Activated gamma-delta T cell treated with anti-CD3 and anti-CD28 coated beads, Interleukin-2, amount 50 U/mL, for 16 hours (primary cell): Measurements from ENCODE around the gene WNT2B.
"Not testable (repeated sequence)": the region's sequence is repeated elsewhere in the genome, so short reads cannot be mapped to it uniquely, and the experiment has no call there.

ENCODE experiments used
- DNase-seq: peaks from one replicate; pipeline ENCODE4 v3.0.0-alpha.2; 2020; ENCODE audit warnings: low read depth

Gene WNT2B

DNA sequence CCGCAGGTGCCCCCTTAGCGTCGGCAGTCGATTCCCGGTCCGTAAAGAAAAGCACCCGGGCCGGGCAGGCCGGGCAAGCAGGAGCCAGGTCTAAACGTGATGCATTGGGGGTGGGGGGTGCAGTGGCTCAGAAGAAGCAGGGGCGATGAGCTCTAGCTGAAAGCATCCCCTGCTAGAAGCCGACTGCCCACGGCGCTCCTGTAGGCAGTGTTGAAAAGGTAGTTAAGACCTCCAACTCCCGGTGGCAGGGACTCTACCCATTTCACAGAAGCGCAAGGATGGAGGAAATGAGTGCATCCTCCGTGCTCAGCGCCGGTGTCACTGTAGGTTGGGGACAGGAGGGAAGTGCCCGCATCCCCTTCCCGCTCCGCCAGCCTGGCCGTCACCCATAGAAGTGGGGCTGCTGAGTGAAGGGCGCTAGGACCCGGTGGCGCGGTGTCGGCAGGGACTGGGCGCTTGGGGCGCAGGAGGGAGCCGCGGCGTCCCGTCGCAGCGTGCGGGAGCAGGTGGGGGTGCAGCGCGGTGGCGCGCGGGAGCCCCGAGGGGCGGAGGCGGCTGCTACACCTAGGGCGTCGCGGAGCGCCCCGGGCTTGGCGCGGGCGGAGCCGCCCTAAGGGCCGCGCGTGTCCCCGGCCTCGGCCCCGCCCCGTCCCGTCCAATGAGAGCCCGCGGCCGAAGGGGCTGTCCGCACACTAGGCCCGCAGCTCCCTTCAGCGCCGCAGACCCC is at the start of gene WNT2B:
Gene WNT2B (plus strand): TSS at position 688 of the 727 bp plus-strand sequence. CDS start 298 bp downstream, outside the sequence.
- peak; percentile 16 for DNase-seq

DNA sequence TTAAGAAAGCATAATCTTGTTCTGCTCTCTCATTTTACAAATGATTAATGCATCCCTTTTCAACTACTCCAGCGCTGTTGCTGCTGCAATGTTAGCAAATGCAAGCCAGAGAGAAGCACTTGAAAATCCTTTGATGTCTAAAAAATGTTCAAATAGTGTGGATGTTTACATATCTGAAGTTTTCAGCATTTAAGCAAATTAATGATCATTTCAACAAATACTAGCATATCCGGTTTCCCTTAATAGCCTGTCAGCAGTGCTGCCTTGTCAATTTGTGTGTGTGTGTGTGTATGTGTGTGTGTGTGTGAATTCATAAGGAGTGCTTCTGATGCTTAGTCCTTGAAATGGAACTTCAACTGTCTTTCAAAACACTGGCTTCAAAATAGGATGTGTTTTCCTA is 48.1 kb upstream of the WNT2B start:
- DNase-seq = no peak

DNA sequence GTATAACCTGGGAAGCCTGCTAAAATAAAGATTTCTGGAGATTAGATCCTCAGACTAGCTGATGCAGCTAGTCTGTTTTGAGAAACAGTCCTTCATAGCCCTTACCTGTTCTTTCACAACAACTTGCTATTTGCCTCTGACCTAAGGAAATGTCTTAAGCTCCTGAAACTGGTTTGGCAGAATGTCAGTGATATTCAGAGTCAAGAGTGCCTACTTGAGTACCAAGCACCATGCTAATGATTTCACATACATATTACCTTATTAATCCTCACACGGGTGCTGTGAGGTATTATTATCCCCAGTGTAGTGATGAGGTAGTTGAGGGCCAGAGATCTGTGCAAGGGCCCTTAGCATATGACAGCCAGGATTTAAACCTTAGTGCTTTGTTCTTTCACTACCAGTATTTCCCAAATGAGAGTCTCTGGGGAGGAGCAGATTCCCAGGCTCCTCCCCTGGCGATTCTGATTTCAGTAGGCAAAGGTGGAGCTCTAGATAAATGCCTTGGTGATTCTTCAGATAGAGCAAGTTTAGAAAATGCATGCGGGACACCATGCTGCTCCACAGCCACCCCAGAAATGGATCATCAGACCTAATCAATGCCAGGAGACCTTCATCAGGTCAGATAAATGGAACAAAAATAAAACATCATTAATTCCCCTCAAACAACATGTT is 47.4 kb upstream of the WNT2B start:
- no peak for DNase-seq

DNA sequence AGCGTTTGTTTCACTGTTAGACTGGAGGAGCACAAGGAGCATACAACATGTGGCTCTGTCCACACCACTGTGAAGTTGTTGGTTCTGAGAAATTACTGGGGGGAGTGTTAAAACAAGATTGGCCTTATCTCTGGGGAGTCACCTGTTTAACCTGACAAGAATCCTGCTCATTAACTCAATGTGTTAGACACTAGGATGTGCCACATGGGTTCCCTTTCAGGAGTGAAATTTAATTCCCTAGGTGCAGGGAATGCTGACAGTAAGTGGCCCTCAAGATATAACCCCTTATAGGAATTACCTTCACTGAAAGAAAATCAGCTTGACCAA is 45.8 kb upstream of the WNT2B start:
- DNase-seq = no peak

DNA sequence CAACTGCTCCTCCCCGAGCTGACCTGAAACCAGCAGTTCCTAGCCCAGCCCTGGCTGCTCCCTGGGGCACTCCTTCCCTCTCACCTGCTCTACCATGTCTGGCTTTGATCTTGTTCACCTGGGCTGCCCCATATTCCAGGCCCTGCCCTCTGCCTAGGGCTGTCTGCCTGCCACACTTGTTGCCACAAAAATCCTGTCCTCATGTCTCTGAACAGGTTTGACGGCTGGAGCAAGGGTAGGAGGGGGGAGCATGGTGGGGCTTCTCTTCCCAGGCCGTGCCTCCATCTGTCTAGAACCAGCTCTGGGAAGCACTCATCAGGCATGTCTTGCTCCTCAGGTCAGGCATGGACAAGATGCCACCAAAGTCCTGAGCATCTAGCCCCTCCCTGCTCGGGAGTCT is 44.3 kb upstream of the WNT2B start:
- no peak for DNase-seq

DNA sequence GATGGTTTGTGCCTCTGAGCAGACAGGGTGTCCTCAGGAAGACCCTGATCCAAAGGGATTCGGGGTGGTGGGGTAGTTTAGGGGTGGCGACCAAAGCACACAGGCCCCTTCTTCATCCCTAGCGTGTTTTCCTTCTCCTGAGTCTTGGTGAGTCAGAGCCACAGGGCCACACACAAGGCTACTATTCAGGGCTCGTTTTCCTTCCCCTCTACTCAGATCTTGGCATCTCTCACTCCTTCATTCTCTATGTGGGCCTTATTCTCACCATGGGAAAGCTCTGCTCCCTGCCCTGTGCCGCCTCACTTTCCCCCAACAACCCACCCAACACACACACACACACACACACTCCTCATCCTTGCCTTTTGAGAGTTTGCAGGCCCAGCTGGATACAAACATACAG is 43.6 kb upstream of the WNT2B start:
- no peak for DNase-seq

DNA sequence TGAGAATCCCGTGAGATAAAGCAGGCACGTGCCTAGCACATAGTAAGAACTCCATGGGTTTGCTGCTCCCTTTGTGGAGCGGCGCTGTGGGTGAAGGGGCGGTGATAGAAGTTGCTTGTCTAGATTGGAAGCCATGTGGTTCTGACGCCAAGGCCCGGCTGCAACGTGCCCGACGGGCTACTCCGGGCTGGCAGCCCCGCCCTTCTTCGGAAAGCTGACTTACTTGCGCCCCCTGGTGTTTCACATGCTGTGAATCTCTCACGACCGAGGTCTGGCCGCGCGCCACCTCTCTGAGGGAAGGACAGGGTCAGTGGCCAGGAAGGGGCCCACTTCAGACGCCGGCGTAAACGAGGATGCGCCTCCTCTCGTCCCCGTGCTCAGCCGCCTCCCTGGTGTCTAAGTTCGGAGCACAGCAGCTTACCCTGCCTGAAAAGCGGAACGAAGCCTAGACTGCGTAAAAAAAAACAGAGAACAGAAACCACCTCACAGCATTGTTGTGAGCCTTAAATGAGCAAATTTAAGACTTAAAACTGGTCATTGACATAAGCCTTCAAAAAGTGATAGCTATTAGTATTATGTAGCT is 42.6 kb upstream of the WNT2B start:
- DNase-seq = peak; percentile 73

DNA sequence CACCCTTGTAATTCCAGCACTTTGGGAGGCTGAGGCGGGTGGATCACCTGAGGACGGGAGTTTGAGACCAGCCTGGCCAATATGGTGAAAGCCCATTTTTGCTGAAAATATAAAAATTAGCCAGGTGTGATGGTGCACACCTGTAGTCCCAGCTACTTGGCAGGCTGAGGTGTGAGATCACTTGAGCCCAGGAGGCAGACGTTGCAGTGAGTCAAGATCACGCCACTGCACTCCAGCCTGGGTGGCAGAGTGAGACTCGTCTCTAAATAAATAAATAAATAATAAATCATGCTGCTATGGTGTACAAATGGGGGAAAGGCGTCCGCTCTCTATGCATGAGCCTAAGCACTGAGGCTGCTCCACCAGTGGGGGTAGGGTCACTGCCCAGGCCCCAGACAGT is 38.4 kb upstream of the WNT2B start:
- not testable (repeated sequence) for DNase-seq

DNA sequence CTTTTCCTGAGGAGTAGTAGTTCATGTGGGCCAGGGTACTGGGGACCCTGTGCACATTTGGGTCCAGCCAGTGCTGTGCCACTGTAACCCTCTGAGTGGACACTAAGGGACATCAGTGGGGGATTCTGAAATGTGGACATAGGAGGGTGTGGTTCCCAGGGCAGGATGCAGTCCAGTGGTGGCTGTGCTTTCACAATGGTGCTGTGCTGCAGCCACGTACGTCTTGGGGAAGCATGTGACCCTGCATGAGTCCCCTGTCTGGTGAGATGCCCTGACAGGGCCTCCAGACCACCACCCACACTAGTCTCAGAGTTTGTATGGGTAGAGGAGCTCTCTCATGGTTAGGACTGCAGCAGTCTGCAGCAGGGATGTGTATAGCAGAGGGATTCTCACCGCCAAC is 37.8 kb upstream of the WNT2B start:
- no peak for DNase-seq

DNA sequence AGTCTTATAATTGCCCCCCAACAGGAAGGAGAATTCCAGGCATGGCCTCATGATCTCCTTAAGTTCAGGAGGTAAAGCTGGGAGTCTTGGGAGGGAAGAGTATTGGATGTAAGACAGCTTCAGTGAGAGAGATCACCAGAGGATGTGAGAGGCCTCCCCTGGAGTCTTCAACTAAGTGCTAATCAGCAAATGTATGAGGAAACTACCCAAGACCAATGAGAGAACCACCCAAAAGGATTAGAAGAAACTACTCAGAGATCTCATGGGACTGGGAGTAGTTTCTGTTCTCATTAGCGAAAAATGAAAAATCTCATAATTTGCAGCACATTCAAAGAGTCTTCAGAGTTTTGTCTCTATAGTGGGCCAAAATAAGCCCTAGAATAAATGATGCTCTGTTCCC is 36.6 kb upstream of the WNT2B start:
- DNase-seq = no peak

DNA sequence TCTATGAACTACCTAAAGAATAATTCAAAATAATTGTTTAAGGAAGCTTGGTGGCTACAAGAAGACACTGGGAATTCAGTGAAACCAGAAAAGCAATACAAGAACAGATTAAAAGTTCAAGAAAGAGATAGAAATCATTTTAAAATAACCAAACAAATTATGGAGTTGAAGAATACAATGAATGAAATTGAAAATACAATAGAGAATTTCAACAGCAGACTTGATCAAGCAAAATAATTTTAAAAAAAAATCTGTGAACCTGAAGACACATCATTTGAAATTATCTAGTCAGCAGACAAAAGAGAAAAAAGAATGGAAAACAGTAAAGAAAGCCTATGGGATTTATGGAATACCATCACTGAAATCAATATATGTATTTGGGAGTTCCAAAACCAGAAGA is 31.2 kb upstream of the WNT2B start:
- DNase-seq = no peak

DNA sequence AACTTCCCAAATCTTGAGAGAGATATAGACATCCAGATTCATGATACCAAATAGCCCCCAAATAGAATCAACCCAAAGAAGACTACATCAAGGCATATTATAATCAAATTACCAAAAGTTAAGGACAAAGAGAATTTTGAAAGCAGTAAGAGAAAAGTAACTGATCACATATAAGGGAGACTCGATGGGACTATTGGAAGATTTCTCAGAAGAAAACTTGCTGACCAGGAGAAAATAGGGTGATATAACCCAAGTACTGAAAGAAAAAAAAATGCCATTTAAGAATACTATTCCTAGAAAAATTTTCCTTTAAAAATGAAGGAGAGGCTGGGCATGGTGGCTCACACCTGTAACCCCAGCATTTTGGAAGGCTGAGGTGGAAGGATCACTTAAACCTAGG is 30.5 kb upstream of the WNT2B start:
- DNase-seq = no peak

DNA sequence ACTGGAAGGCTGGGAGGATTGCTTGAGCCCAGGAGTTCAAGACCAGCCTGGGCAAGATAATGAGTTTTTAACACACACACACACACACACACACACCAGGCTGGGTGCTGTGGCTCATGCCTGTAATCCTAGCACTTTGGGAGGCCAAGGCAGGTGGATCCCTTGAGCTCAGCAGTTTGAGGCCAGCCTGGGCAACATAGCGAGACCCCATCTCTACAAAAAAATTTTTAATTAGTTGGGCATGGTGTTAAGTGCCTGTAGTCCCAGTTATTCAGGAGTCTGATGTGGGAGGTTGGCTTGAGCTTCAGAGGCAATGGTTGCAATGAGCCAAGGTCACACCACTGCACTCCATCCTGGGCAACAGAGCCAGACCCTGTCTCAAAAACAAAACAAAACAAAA is 22.7 kb upstream of the WNT2B start:
- DNase-seq = not testable (repeated sequence)

DNA sequence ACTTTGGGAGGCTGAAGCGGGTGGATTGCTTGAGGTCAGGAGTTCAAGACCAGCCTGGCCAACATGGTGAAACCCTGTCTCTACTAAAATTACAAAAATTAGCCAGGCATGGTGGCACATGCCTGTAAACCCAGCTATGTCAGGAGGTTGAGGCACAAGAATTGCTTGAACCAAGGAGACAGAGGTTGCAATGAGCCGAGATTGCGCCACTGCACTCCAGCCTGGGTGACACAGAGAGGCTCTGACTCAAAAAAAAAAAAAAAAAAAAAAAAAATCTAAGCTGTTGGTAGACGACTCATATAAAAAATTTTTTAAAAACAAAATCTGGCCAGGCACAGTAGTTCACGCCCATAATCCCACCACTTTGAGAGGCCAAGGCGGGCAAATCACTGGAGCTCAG is 21.1 kb upstream of the WNT2B start:
- DNase-seq = not testable (repeated sequence)

DNA sequence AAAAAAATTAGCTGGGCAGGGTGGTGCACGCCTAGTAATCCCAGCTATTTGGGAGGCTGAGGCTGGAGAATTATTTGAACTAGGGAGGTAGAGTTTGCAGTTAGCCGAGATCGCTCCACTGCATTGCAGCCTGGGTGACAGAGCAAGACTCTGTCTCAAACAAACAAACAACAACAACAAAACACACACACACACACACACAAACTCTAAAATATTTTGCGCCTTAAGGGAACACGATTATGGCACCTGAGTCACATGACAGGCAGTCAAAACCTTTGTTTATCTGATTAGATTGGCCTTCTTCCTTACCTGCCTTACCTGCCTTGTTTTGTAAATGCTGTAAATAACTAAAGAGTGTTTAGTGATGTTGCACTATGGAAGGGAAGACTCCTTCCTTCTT is 20.6 kb upstream of the WNT2B start:
- DNase-seq = no peak

DNA sequence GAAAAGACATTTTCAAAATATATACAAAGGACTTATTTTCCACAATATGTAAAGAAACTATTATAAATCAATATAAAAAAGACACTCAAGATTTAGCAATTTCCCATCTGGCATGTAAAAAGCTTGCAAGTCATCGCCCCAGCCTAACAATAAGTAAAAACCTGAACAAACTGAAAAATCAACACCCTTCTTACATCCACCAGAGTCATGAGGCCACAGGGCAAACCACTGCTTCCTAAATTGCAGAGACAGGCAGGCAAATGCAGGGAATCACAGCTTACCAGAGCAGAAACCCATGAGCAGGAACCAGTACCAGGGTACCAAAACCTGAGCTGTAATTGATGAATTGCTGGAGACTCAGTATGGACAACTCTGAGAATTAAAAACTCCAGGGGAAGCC is 16.7 kb upstream of the WNT2B start:
- DNase-seq = no peak

DNA sequence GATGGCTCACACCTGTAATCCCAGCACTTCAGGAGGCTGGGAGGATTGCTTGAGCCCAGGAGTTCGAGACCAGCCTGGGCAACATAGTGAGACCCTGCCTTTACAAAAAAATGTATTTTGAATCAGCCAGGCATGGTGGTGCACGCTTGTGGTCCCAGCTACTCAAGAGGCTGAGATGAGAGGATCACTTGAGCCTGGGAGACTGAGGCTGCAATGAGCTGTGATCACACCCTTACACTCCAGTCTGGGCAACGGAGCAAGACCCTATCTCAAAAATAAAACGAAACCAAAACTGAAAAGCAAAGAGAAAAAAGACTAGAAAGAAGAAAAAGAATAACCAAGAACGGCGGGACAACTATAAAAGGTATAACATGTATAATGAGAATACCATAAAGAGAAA is 15.4 kb upstream of the WNT2B start:
- no peak for DNase-seq

DNA sequence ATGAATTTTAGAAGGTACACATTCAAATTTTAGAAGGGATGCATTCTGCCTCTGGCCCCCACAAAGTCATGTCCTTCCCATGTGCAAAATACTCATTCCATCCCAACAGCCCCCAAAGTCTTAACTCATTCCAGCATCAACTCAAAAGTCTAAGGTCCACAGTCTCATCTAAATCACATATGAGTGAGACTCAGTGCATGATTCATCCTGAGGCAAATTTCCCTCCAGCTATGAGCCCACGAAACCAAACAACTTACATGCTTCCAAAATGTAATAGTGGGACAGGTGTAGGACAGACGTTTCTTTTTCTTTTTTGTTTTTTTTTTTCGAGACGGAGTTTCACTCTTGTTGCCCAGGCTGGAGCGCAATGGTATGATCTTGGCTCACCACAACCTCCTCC is 12.5 kb upstream of the WNT2B start:
- no peak for DNase-seq

DNA sequence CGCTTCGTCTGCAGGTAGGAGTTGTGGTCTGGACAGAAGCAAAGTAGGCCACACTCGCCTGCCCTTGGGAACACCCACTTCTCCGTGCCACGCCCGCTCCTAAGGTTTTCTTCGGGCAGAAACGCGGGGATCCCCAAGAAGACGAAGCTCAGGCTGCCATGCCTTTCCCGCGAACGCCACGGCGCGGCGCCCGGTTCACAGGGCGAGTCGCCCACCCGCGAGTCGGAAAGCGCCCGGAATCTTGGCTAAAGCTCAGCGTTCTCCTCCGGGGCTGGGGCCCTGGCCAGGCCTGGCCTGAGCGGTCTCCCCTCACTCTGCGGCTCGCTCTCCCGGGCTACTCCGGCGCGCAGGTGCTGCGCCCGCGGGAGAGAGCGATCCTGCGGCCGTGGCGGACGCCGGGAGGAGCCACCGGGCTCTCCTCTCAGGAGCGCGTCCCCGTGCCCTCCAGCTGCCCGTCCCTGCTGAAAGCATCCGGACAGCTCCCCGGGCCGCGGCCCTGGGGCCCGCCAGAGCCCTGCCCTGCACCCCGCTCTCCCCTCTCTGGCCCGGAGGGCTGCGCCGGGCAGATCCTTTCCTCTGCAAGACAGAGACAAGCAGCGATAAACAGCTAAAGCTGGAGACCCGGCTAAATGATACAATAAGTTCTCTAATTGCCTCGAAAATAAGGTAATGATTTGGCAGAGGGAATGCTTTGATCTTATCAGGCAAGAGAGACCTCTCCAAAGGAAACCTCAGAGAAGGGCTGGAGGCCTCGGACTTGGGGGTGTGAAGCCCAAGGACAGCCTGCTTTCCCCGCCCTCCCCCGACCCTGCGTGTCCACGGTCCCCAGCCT is 6.7 kb upstream of the WNT2B start:
- DNase-seq = peak; percentile 26

DNA sequence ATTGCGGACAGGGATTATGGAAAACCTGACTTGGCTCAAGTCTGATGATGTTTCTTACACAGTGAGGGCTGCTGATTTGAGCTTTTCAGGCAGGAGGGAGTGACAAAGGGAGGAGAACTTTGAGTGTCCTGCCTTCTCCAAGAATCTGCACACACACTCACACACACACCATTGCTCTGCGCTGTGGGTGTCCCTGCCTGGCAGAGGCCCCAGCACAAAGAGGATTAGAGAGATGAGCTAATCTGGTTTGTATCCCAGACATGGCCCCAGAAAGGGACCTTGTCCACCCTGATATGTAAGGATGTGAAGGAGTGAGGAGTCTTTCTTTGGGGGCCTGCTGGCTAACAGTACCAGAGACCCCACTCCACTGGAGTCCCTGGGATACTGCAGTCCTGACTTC is 5.9 kb upstream of the WNT2B start:
- no peak for DNase-seq

DNA sequence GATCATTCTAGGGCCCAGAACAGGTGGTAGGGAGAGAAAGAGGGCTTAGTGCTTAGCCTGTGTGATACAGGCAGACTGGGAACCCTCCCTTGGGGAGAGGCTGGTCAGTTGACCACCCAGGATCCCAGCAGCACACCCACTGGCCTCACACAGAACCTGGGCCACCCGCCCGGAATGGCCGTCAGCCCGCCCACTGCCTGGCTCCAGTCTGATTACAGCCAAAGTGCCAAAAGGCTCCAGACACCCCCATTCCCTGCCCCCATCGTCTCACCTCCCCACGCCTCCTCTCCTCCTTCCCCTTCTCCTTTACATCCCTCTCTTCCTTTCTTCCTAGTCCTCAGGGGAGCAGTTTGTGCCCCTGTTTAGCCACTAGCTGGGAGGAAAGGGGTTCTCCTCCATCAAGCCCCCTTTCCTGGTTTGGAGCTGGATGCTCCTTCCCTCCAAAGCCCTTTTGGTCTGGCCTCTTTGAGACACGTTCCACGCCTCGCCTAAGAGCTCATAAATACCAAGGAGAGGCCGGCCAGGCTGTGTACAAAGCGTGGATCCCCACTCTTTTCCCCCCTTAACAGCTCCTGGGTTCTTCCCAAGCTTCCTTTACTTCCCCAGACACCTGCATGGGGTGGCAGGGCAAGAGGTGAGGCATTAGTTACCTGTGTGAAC is 4.6 kb upstream of the WNT2B start:
- no peak for DNase-seq

DNA sequence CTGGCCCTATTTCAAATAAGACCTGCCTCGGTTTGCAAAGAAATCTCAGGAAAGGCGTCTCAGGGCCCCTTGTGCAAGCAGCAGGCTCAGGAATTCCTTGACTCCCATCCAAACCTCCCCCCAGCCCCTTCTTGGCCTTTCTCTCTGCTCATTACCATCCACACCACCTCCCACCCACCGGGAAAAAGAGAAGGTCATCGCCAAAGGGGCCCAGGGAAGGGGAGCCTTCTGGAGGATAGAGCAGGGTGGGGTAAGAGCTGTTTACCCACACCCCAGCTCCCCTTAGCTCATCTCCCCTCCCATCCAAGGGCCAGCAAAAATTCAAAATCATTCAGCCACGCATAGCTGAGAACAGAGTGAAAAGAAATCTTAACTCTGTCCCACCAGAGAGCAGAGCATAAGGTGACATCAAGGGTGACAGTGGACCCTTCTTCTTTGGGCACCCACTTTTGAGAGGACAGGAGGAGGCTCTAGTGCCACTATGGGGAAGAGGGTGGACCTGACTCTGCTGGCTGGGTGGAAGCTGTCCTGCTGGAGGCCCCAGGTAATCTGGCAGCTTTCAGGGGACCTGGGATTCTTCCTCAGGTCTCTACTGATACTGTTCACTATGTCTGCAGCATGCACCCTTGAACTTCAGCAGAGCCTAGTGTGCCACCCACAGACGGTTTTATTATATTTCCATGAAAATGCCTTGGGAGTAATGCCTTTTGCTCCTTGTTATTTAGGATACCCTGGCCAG is 3.9 kb upstream of the WNT2B start:
- DNase-seq = no peak
